Activated B cell treated with CpG ODN at 0.5 μM for 24 hours (primary cell): Measurements from ENCODE around the gene PRKG2. TPM values are rescaled to one million over a fixed set of nuclear protein-coding genes. Genes with fewer than 3 reads are reported as not detected.

Experiments
- ATAC-seq: fragments of 200-7000 bp; cut with Tn5 transposase; one replicate; pipeline ENCODE4 v1.10.0; 2021; ENCODE audit warnings: low read depth, mild to moderate bottlenecking, moderate library complexity
- CTCF ChIA-PET: fragments of 350-600 bp; sonication (Branson Sonifier 250); formaldehyde crosslinking; loops from one replicate; lab custom pipeline; 2021; ENCODE audit warnings: antibody characterized with exemption; lab: Charles Lee
- POLR2A ChIA-PET: fragments of 350-600 bp; sonication (Branson Sonifier 250); formaldehyde crosslinking; loops from one replicate; lab custom pipeline; 2021; ENCODE audit warnings: antibody characterized with exemption; lab: Charles Lee
- DNase-seq: peaks from one replicate; pipeline ENCODE4 v3.0.0; 2022
- H3K27ac Mint-ChIP-seq: one replicate; pipeline ENCODE4 v1.8.0; 2020; ENCODE audit warnings: mixed read lengths
- H3K27me3 Mint-ChIP-seq: one replicate; pipeline ENCODE4 v1.8.0; 2021; ENCODE audit warnings: mixed read lengths
- H3K36me3 Mint-ChIP-seq: one replicate; pipeline ENCODE4 v1.8.0; 2021; ENCODE audit warnings: low read depth, mixed read lengths
- H3K4me1 Mint-ChIP-seq: one replicate; pipeline ENCODE4 v1.8.0; 2021; ENCODE audit warnings: mixed read lengths
- H3K4me3 Mint-ChIP-seq: one replicate; pipeline ENCODE4 v1.8.0; 2020; ENCODE audit warnings: mild to moderate bottlenecking, mixed read lengths
- H3K9me3 Mint-ChIP-seq: one replicate; pipeline ENCODE4 v1.8.0; 2020; ENCODE audit warnings: mixed read lengths
- CTCF ChIP-seq: fragments of 200-600 bp; IDR thresholded peaks from one replicate; pipeline ENCODE4 v1.8.0; 2022; ENCODE audit warnings: antibody characterized with exemption, mild to moderate bottlenecking
- intact Hi-C: fragments of 100-400 bp; cut with micrococcal nuclease; formaldehyde crosslinking; loops from one replicate; pipeline ENCODE4 v1.15.1; 2024
- total RNA-seq: library from RNA; stranded (reverse); gene quantifications from 2 replicates; pipeline ENCODE4 v1.2.3, GENCODE V29; 2022

PRKG2 gene
- total RNA-seq, 1 donor from 2014 or later = 0.35 TPM

- ATAC-seq (no peak), DNase-seq (no peak)
- no peak for TF ChIP-seq CTCF
- Mint-ChIP-seq H3K27me3 (no peaks in the 10 kb centered on the region), H3K36me3 (no peaks in the 10 kb centered on the region), H3K4me3 (no peak overlapping the region), H3K9me3 (no peaks in the 10 kb centered on the region), H3K4me1 (peaks cover 12% of the 10 kb centered on the region), H3K27ac (no peak overlapping the region)
- ChIA-PET CTCF (no interaction called here), POLR2A (no interaction called here)
- intact Hi-C loops = no loop called here
These were observed 108.9 kb downstream of the PRKG2 start for GRCh38 chr4:81106150-81106549.

- no peak overlapping the region for H3K27ac Mint-ChIP-seq
- no peaks in the 10 kb centered on the region for H3K36me3 Mint-ChIP-seq
- CTCF ChIA-PET = no interaction called here
- no peak for TF ChIP-seq CTCF
- H3K9me3 Mint-ChIP-seq = no peaks in the 10 kb centered on the region
- peaks cover 12% of the 10 kb centered on the region for H3K4me1 Mint-ChIP-seq
- POLR2A ChIA-PET = no interaction called here
- intact Hi-C loops = no loop called here
- no peaks in the 10 kb centered on the region for H3K27me3 Mint-ChIP-seq
- DNase-seq (no peak), ATAC-seq (no peak)
- no peak overlapping the region for H3K4me3 Mint-ChIP-seq
These were observed 112.9 kb downstream of the PRKG2 start for GRCh38 chr4:81102107-81102506.

- DNase-seq (no peak), ATAC-seq (no peak)
- intact Hi-C loops = no loop called here
- no peak overlapping the region for H3K4me3 Mint-ChIP-seq
- no peak overlapping the region for H3K27ac Mint-ChIP-seq
- no peaks in the 10 kb centered on the region for H3K9me3 Mint-ChIP-seq
- ChIA-PET CTCF (no interaction called here), POLR2A (no interaction called here)
- no peaks in the 10 kb centered on the region for H3K36me3 Mint-ChIP-seq
- H3K4me1 Mint-ChIP-seq = no peaks in the 10 kb centered on the region
- no peak for TF ChIP-seq CTCF
- no peaks in the 10 kb centered on the region for H3K27me3 Mint-ChIP-seq
These were observed 118.5 kb downstream of the PRKG2 start for GRCh38 chr4:81096566-81096965.

- H3K36me3 Mint-ChIP-seq = no peaks in the 10 kb centered on the region
- ATAC-seq = no peak
- CTCF ChIA-PET = no interaction called here
These were observed 119.6 kb downstream of the PRKG2 start for GRCh38 chr4:81095389-81095788.

GRCh38 chr4:81093720-81094401 lies 121.2 kb downstream of the PRKG2 start:
- no peaks in the 10 kb centered on the region for H3K36me3 Mint-ChIP-seq
- TF ChIP-seq CTCF = no peak
- no peaks in the 10 kb centered on the region for H3K27me3 Mint-ChIP-seq
- no peaks in the 10 kb centered on the region for H3K4me1 Mint-ChIP-seq
- H3K27ac Mint-ChIP-seq = no peak overlapping the region
- no peaks in the 10 kb centered on the region for H3K9me3 Mint-ChIP-seq
- DNase-seq (no peak), ATAC-seq (no peak)
- no peak overlapping the region for H3K4me3 Mint-ChIP-seq
- CTCF ChIA-PET = no interaction called here
- POLR2A ChIA-PET = interaction anchor here (0.6 kb wide), 1 partner anchor 1230 kb away, joined by 4 read pairs; no protein-coding TSS in a partner anchor
- intact Hi-C loops = no loop called here

More at GRCh38 chr4:81095389-81095788, 119.6 kb downstream of the PRKG2 start:
- Mint-ChIP-seq H3K27me3 (no peaks in the 10 kb centered on the region), H3K4me1 (no peaks in the 10 kb centered on the region), H3K4me3 (no peak overlapping the region), H3K27ac (no peak overlapping the region), H3K9me3 (no peaks in the 10 kb centered on the region)
- POLR2A ChIA-PET = no interaction called here
- intact Hi-C loops = no loop called here
- DNase-seq = no peak
- TF ChIP-seq CTCF = no peak
